GM18907 (cell line): ENCODE measurements around the gene CFAP299.
"Not testable (repeated sequence)": the region's sequence is repeated elsewhere in the genome, so short reads cannot be mapped to it uniquely, and the experiment has no call there.

Experiments used
- ATAC-seq: cut with Tn5 transposase; IDR thresholded peaks from one replicate; pipeline ENCODE4 v1.9.1; 2021; ENCODE audit warnings: mild to moderate bottlenecking, moderate library complexity; ENCODE audit not compliant: unreplicated experiment

CFAP299 gene

GRCh38 chr4:80585542-80585941 lies 250.0 kb downstream of the CFAP299 start:
- ATAC-seq: no peak

- no peak for ATAC-seq
Observed at GRCh38 chr4:80586716-80587115, 251.2 kb downstream of the CFAP299 start.

- ATAC-seq: no peak
Observed at GRCh38 chr4:80587871-80588385, 252.4 kb downstream of the CFAP299 start.

- peak; percentile 58 for ATAC-seq
Observed at GRCh38 chr4:80592950-80593349, 257.4 kb downstream of the CFAP299 start.

GRCh38 chr4:80594701-80595100 lies 259.2 kb downstream of the CFAP299 start:
- ATAC-seq: no peak

GRCh38 chr4:80608281-80608980 lies 272.9 kb downstream of the CFAP299 start:
- ATAC-seq: no peak

GRCh38 chr4:80610199-80610598 lies 274.7 kb downstream of the CFAP299 start:
- ATAC-seq: no peak

- peak; percentile 94 for ATAC-seq
Observed at GRCh38 chr4:80610845-80611677, 275.5 kb downstream of the CFAP299 start.

GRCh38 chr4:80611678-80611979 lies 276.1 kb downstream of the CFAP299 start:
- peak; percentile 22 for ATAC-seq

GRCh38 chr4:80613470-80613869 lies 277.9 kb downstream of the CFAP299 start:
- no peak for ATAC-seq

GRCh38 chr4:80614319-80614718 lies 278.8 kb downstream of the CFAP299 start:
- no peak for ATAC-seq

- ATAC-seq: no peak
Observed at GRCh38 chr4:80615099-80615498, 279.6 kb downstream of the CFAP299 start.

- ATAC-seq: no peak
Observed at GRCh38 chr4:80619070-80619674, 283.6 kb downstream of the CFAP299 start.

- no peak for ATAC-seq
Observed at GRCh38 chr4:80631861-80632260, 296.3 kb downstream of the CFAP299 start.

GRCh38 chr4:80637190-80637589 lies 301.7 kb downstream of the CFAP299 start:
- no peak for ATAC-seq

- ATAC-seq: no peak
Observed at GRCh38 chr4:80646061-80646460, 310.5 kb downstream of the CFAP299 start.

- no peak for ATAC-seq
Observed at GRCh38 chr4:80655662-80656061, 320.1 kb downstream of the CFAP299 start.

GRCh38 chr4:80670118-80670517 lies 334.6 kb downstream of the CFAP299 start:
- ATAC-seq: not testable (repeated sequence)

GRCh38 chr4:80678413-80678812 lies 342.9 kb downstream of the CFAP299 start:
- ATAC-seq: no peak

- no peak for ATAC-seq
Observed at GRCh38 chr4:80680934-80681333, 345.4 kb downstream of the CFAP299 start.

- ATAC-seq: no peak
Observed at GRCh38 chr4:80685214-80685613, 349.7 kb downstream of the CFAP299 start.

GRCh38 chr4:80687736-80688135 lies 352.2 kb downstream of the CFAP299 start:
- ATAC-seq: not testable (repeated sequence)
